GM18511 (cell line): ENCODE measurements around the gene SERPINC1.
"Not testable (repeated sequence)": the region's sequence is repeated elsewhere in the genome, so short reads cannot be mapped to it uniquely, and the experiment has no call there.

Source experiments
- ATAC-seq: cut with Tn5 transposase; IDR thresholded peaks from one replicate; pipeline ENCODE4 v1.9.1; 2021; ENCODE audit warnings: mild to moderate bottlenecking, moderate library complexity; ENCODE audit not compliant: unreplicated experiment

Gene SERPINC1

DNA sequence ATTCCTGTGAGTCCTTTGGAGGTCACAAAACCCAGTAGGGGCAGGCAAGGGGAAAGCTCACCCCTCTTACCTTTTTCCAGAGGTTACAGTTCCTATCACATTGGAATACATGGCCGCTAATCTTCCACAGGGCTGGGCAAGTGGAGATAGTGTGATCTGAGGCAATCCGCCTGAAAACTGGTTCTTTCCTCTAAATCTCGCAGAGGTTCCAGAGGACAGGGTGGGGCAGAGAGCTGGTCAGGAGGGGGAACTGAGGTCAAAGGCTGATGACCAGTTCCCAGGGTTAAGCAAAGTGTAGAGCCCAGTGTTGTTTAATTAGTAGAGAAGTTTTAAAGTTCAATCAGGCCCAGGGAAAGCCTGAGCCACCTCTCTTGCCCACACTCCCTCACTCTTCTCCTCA is at the start of gene SERPINC1:
Gene SERPINC1 (minus strand): TSS at position 179 of the 400 bp plus-strand sequence. CDS start 68 bp downstream, at position 111.
- no peak for ATAC-seq

DNA sequence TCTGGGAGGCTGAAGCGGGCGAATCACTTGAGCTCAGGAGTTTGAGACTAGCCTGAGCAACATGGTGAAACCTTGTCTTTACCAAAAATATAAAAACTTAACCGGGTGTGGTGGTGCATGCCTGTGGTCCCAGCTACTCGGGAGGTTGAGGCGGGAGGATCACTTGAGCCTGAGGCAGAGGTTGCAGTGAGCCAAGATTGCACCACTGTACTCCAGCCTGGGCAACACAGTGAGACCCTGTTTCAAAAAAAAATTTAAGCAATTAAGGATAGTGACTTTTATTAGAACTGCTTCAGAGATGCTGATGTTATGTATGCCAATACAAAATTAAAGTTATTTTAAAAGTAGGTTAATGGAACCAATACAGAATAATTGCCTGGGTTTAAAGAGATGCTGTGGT is 48.8 kb upstream of the SERPINC1 start:
- not testable (repeated sequence) for ATAC-seq

DNA sequence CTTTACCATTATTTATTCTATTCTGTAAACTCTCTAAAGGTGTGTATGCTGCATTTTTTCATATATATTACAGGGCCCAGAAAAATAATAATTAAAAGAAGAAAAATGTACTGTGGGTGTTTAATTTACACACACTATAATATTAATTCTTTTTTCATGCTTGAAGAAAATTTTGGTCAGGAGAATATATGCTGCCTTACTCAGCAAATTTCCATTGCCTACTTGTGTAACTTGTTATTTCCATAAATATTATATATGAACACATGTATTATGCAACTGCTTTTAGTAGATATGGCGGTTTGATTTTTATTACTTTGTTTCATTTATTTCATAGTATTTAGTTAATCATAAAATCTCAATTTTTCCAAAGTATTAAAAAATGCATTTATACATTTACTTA is 46.4 kb upstream of the SERPINC1 start:
- ATAC-seq, result no peak

DNA sequence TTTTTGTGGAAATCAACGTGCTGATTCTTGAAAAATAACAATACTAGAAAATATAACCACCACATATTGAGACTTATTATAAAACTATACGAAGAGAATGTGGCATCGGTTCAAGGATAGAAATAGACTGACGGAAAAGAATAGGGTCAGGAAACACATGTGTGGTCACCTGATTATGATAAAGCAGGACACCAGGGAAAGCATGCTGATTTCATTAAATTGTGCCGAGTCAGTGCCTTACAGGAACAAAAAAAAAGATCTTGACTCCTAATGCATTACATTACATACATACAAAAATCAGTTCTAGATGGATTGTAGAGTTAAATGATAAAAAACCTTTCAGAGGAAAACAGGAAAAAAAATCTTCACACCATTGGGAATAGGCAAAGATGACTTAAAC is 43.5 kb upstream of the SERPINC1 start:
- ATAC-seq, result no peak

DNA sequence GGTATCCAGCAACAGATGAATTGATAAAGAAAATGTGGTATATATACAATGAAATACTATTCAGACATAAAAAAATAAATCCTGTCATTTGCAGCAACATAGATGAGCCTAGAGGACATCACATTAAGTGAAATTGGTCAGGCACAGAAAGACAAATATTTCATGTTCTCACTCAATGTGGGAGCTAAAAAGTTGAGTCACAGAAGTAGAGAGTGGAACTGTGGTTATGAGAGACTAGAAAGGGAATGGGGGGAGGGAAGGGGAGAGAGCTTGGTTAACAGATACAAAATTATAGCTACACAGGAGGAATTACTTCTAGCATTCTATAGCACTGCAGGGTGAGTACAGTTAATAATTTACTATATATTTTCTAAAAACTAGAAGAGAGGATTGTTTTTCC is 37.1 kb upstream of the SERPINC1 start:
- ATAC-seq, result no peak

DNA sequence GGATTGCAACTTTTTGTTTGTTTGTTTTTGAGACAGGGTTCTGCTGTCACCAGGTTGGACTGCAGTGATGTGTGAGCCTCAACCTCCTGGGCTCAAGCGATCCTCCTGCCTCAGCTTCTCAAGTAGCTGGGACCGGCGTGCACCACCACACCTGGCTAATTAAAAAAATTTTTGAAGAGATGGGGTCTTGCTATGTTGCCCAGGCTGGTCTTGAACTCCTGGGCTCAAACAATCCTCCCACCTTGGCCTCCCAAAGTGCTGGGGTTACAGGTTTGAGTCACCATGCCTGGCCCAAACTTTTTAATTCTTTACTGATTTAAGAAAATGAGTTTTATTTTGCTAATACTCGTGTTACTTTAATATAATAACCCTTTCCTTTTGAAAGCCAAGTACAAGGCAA is 31.5 kb upstream of the SERPINC1 start:
- no peak for ATAC-seq

DNA sequence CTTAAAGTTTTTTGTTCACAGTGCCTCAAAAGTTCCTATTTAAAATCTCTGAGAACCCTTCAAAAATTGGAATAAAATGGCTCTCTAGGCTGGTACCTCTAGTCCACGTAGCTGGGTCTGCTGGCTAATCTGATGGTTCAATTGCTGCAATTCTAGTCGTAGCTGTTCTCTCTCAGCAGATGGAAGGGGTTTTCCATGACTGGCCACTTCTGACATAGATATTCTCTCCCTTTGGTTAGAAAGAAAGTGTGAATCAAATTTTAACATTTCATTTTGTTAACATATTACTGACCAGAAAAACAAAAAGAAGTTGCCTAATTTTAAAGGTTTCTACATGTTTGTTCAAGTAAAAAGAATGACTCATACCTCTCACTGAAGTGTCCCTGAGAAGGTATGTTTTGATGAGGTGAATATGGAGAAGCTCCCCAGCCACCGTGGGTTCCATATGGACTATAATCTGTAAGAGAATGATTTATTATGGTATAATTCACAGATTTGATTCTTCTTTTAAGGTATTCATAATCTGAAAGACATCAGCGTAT is 29.3 kb upstream of the SERPINC1 start:
- no peak for ATAC-seq

DNA sequence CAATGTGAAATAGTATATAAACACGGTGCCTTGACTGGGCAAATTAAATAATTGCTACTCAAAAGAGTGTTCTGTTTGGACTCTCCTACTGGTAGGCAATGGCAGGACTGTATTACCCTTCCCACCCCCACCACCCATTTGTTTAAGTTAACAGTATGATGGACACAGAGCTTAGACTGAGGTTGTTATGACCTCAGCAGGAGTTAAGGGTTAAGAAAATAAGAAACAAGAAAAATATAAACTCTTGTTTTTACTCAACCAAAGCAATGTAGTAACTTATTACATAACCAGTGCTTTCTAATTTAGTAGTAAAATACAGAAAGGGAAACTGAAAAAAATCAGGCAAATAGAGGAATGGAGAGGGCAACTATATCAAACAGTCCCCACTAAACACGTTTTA is 19.9 kb upstream of the SERPINC1 start:
- no peak for ATAC-seq

DNA sequence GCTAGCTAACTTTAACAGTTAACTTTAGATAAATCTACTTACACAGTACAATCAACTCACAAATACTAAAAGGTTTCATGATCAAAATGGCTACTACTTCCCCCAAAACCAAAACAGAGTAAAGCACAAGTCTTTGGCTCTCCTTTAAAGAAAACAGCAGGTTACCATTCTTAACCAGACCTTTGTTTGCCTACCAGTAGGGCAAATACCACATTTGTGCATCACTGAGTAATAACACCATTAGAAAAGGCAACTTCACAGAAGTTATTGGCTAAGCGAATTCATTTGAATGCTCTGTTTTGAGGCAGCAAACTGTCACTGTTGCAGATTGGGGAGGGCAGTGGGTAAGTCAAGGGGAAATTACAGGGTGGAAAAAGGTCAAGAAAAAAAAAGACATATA is 17.3 kb upstream of the SERPINC1 start:
- no peak for ATAC-seq

DNA sequence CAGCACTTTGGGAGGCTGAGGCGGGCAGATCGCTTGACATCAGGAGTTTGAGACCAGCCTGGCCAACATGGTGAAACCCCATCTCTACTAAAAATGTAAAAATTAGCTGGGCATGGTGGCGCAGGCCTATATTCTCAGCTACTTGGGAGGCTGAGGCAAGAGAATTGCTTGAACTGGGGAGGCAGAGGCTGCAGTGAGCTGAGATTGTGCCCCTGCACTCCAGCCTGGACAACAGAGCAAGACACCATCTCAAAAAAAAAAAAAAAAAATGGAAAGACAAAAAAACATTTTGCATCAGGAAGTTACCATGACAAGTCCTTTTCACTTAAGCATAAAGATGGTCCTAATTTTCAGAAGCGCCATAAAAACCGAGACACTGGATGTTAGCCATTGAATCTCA is 13.4 kb upstream of the SERPINC1 start:
- not testable (repeated sequence) for ATAC-seq

DNA sequence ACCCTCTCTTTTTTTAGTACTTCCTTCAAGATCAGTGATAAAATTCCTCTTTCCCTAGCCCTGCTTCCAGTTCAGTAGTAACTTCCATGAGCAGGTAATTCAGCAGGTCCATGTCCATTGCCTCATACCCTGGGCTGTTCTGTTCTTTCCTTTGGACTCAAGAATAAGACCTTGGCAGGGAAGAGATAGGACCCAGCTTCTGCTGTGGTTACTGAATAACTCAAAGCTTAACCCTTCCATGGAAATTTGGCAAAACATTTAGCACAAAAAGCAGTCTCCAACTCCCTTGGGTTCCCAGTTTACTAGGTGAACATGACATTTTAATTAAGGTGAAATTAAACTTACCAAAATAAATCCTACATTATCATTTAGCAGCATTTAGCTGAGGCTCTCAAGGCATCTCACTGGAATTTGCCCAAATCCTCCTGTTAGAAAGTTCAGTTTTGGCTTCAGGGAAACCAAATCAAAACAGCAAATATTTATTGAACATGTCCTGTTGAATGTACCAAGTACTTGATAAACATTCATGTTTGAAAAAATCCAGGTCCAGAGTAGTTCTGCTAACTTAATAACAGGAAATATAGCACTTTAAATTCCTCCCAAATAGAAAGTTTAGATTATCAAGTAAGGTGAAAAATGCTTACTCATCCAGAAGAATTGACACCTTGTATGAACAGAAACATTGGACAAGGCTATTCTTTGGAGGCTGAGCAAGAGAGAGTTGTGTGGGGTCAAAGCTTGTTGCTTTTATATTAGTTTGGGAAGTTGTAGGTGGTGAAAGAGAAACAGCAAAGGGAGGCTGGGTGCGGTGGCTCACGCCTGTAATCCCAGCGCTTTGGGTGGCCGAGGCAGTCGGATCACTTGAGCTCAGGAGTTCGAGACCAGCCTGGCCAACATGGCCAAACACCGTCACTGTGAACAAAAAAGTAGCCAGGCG is 8.4 kb upstream of the SERPINC1 start:
- no peak for ATAC-seq

DNA sequence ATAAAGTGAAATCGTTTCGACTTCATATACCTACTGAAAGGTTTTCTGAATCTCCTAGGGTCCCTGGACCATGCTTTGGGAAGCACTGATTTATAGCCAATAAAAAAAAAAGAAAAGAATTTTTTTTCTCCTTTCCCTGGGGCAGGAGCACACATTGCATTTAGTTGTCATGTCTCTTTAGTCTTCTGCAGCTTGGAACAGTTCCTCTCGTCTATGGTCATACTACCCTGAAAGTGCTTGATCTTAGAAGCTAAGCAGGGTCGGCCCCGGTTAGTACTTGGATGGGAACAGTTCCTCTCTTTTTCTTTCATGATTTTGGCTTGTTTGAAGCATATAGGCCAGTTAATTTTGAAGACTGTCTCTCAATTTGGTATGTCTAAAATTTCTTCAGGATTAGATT is 3.7 kb upstream of the SERPINC1 start:
- ATAC-seq, result no peak

DNA sequence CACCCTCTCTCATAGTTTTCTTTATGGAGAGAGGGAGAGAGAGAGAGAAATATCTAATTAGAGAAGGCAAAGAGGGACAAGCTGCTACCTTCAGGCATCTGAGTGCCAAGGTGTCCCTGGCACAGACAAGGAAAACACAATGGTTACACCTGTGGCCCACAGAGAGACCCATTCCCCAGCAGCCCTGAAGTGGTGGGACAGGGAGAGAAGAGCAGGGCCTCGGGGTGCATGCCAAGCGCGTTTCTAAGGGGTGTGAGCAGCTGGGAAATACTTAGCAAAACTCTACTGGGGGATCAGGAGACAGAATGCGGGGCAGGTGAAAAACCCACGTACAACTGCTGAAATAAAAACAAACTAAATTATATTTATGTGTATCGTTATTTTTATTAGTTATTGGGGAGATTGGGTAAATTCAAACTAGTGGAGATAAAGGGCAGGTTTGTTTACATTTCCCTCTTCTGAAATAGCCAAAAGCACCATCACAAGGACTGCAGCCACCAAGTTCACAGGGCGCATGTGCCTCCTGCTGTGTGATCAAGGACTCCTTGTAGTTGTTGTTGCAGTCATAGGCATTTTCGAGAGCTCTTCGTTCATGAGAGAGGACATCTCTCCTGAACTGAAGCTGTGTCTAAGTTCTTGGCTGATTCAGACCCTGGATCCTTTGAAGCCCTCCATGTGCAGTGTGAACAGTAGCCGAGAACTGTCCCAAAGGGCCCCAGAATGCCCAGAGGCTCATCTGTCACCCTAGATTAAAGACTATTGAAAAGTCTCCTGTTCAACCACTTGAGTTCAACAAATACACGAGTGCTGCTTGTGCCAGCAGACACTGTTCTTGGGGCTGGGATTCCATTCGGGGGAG is 737 bp upstream of the SERPINC1 start:
- no peak for ATAC-seq

DNA sequence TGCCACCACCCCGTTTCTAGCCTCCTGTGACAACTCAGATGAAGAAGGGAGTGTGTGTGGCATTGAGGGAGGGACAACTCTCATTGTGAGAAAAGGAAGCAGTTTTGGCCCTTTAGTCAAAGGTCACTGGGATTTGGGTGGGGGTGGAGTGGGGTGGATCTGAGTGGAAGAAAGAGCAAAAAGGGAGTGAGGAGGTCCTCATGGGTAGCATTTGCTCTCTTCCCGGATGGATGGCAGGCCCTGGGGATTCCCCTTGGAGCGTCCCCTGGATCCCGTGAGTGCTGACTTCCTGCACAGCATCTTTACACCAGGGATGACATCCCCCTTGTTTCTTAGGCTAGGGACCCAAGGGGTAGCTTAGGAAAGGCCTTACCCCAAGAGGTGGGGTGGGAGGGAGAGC is 460 bp downstream of the SERPINC1 start:
- ATAC-seq, result no peak

DNA sequence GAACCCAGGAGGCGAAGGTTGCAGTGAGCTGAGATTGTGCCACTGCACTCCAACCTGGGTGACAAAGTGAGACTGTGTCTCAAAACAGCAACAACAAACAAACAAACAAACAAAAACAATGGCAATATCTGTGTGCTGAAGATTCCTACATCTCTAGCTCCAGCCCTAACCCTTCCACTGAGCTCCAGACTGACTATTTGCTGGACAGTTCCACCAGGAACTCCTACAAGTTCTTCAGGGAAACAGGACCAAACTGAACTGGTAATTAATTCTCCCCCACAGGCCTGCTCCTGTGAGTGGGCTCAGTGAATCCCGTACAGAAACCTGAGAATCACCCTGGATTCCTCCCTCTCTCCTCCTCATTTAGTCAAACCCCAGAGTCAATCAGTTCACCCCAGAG is 1.5 kb downstream of the SERPINC1 start:
- no peak for ATAC-seq

DNA sequence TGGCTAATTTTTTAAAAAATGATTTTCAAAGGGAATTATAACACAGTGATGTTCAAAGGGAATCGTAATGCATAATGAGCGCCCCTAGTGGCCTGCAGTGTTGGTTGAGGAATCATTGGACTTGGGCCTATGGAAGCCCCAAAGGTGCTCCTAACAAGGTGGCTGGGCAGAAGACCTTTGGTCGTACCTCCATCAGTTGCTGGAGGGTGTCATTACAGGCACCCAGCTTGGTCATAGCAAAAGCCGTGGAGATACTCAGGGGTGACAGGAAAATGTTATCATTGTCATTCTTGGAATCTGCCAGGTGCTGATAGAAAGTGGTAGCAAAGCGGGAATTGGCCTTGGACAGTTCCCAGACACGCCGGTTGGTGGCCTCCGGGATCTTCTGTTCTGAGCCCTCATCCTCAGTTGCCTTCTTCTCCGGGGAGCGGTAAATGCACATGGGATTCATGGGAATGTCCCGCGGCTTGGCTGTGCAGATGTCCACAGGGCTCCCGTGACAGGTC is 2.7 kb downstream of the SERPINC1 start:
- no peak for ATAC-seq

DNA sequence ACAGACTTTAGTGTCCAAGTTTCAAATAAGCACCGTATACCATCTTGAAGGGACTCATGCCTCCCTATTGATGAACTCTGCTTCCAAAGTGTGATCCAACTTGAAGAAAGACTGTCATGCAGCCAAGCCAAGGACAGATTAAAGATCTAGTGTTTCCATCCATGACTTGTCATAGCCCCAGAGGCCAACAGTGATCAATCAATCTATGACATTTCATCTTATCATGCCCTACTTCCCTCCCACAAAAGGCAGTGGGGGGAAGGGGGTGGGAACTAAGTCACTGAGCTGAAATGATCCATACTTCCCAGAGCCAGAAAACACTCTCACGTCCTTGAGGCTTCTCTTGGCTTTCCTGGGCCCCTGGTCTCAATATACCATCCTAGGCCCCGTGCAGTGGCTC is 4.0 kb downstream of the SERPINC1 start:
- ATAC-seq, result no peak

DNA sequence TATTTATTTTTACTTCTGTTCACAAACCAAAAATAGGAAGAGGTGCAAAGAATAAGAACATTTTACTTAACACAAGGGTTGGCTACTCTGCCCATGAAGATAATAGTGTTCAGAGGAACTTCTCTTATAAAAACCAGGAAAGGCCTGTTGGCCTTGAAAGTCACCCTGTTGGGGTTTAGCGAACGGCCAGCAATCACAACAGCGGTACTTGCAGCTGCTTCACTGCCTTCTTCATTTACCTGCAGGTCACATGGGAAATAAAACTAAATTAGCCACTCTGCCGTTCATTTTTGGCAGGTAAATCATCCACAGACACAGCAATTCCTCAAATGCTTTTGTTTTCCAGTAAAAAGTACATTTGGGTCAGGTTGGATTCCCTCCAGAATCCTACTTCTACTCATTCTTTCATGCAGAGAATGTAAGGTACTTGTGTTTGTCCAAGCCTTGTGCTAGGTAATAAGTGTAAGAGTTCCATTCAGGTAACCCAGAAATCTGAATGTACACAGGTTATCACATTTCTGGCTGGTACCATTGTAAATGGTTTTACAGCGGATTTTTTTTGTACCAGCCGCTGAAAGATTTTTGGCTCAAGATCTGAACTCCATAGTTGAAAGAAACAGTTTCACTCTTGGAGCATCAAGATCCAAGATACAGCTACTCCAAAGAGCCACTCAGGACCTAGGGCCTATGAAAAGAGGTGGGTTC is 13.1 kb downstream of the SERPINC1 start:
- ATAC-seq, result no peak

DNA sequence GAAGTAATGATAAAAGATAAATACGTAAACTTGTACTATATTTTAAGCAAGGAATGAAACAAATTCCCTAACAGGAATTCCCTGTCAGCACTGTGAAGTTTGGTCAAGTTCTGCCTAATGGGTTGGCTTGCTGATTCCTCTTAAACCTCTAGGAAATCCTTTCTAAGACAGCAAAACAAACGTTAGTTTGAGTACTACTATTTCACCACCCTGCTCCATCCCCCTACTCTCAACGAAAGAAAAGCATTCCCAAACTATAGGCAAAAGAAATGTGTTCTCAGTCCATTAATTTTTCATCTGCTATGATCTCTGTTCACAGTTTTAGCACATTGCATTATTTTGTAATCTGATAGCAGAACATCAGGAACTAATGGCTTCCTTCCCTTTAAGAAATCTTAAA is 16.1 kb downstream of the SERPINC1 start:
- ATAC-seq, result no peak

DNA sequence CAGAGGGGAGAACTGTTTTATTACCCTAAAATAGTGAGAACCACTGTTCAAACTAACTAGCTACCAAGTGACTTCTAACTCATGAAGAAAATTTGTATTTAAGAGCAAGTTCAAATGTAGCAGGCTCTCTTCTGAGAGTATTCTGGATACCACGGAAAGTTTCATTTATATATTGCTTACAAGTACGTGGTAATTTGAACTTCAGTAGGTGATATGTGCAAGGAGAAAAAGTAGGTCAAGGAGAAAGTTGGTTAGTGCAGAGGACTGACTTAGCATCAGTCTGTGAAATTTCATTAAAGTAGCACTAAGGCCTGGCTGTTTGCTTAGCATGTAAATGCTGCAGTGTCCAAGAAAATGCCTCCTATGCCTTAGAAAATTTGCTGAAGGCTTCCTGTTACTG is 16.7 kb downstream of the SERPINC1 start:
- no peak for ATAC-seq

DNA sequence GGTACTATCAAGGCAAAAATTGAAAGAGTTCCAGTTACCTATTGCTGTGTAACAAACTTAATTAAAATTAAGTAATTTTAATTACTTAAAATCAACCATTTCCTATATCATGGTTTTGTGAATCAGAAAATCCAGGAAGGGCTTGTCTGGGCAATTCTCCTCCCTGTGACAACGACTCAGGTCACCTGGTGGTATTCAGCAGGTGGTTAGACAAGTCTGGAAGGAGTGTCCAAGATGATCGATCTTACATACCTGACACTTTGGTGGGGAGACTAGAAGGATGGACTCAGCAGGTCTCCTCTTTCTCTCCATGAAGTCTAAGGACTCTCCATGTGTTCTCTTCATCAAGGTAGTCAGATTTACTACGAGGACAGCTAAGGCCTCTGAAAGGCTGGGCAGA is 22.9 kb downstream of the SERPINC1 start:
- ATAC-seq, result no peak
